Measurements from ENCODE around the gene ALAS1.
"Not testable (repeated sequence)": the region's sequence is repeated elsewhere in the genome, so short reads cannot be mapped to it uniquely, and the experiment has no call there.

The ALAS1 gene

GRCh38 chr3:52150860-52151259 is 47.1 kb upstream of the ALAS1 start:
- Histone ChIP-seq H3K14ac (ENCODE audit: low read length) (no peak overlapping the region), H2AFZ (ENCODE audit: low read length) (no peak overlapping the region), H3K79me1 (ENCODE audit: low read depth, low read length) (peaks cover 7% of the 10 kb centered on the region), H3K9me3 (replicated peaks in 1 of 2; ENCODE audit: control insufficient read depth in 2 of 2, insufficient read depth in 1 of 2, low read depth in 1 of 2, low read length in 2 of 2) (no peaks in the 10 kb centered on the region), H3K36me3 (replicated peaks in 1 of 2; ENCODE audit: control insufficient read depth in 2 of 2, insufficient read depth in 2 of 2, low read length in 2 of 2) (peaks cover 39 to 50% of the 10 kb centered on the region in 2 donors), H3K18ac (ENCODE audit: low read length) (no peak overlapping the region), H3K4me2 (ENCODE audit: insufficient read depth, low read length, poor library complexity, severe bottlenecking) (no peak overlapping the region), H2BK120ac (ENCODE audit: low read depth, low read length) (no peak overlapping the region), H2BK15ac (ENCODE audit: low read length) (no peak overlapping the region), H2BK5ac (ENCODE audit: low read length) (no peak overlapping the region), H4K91ac (ENCODE audit: low read depth, low read length, poor library complexity) (no peak overlapping the region), H3K23ac (ENCODE audit: low read depth, low read length, poor library complexity) (no peak overlapping the region), H2BK12ac (ENCODE audit: low read length) (no peak overlapping the region), H3K27ac (replicated peaks; ENCODE audit: low read length) (no peak overlapping the region), H2AK5ac (ENCODE audit: low read depth, low read length) (no peak overlapping the region), H3K4me1 (ENCODE audit: control insufficient read depth in 2 of 2, insufficient read depth in 1 of 2, low read depth in 1 of 2, low read length in 2 of 2) (peaks cover 7 to 10% of the 10 kb centered on the region in 2 donors), H3K4me3 (ENCODE audit: low read length in 2 of 2) (no peak overlapping the region), H3K9ac (ENCODE audit: low read depth, low read length, poor library complexity) (no peak overlapping the region), H3K27me3 (ENCODE audit: control insufficient read depth in 3 of 3, insufficient read depth in 3 of 3, low read depth in 1 of 3, low read length in 3 of 3) (no peaks in the 10 kb centered on the region), H4K8ac (ENCODE audit: low read depth, low read length) (no peak overlapping the region), H3K4ac (ENCODE audit: low read length) (no peak overlapping the region)
- WGBS, 2 donors (ENCODE audit: extremely low coverage in 2 of 2, insufficient read length in 2 of 2, insufficient replicate concordance in 1 of 2): no CpG with 5 or more reads among the region's 4 CpGs
- no peak for DNase-seq (ENCODE audit: low spot score)

GRCh38 chr3:52151991-52152390 is 46.0 kb upstream of the ALAS1 start:
- no CpG with 5 or more reads among the region's 4 CpGs for WGBS, 2 donors (ENCODE audit: extremely low coverage in 2 of 2, insufficient read length in 2 of 2, insufficient replicate concordance in 1 of 2)

DNA sequence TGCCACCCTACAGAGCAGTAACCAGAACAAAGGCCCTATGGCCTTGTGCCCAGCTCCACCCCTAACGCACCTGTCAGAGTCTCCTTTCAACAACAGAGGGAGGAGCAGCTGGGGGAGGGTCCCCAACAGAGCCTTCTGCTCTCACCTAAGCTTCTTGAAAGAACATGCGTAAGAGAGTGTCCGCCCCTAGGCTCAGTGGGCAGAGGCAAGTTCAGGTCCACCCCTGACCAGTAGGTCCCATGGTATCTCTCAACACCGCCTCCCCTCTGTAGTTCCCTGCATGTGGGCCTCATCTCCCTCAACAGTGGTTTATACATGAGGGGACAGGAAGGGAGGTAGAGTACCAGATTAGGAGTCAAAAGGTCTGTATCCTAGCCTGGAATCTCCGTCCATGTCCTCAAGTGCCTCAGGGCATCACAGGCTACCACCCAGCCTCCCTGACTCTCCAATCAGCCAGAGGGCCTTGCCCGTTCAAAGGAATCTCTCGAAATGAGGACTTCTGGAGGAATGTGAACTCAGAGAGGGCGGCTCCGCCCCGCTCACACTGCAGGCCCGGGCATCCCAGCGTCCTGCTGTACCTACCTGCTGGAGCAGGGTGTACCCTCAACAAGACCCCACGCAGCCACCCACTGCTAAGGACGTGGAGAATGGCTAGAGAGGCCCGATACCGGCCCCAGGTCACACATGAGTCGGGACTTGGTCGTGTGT is 44.4 kb upstream of the ALAS1 start:
- Histone ChIP-seq H2BK12ac (ENCODE audit: low read length) (no peak overlapping the region), H3K9ac (ENCODE audit: low read depth, low read length, poor library complexity) (peak overlapping the region; percentile 96), H3K27ac (replicated peaks; ENCODE audit: low read length) (peak overlapping the region; percentile 13), H3K4me3 (ENCODE audit: low read length in 2 of 2) (peak overlapping the region; percentile 89 to 93), H3K18ac (ENCODE audit: low read length) (peak overlapping the region; percentile 92), H3K23ac (ENCODE audit: low read depth, low read length, poor library complexity) (peak overlapping the region; percentile 68), H3K36me3 (replicated peaks in 1 of 2; ENCODE audit: control insufficient read depth in 2 of 2, insufficient read depth in 2 of 2, low read length in 2 of 2) (peaks cover 20 to 25% of the 10 kb centered on the region in 2 donors), H2AFZ (ENCODE audit: low read length) (peak overlapping the region; percentile 99), H3K4me1 (ENCODE audit: control insufficient read depth in 2 of 2, insufficient read depth in 1 of 2, low read depth in 1 of 2, low read length in 2 of 2) (peaks cover 7 to 10% of the 10 kb centered on the region in 2 donors), H4K91ac (ENCODE audit: low read depth, low read length, poor library complexity) (no peak overlapping the region), H2AK5ac (ENCODE audit: low read depth, low read length) (peak overlapping the region; percentile 89), H3K14ac (ENCODE audit: low read length) (no peak overlapping the region), H3K79me1 (ENCODE audit: low read depth, low read length) (peaks cover 7% of the 10 kb centered on the region), H2BK15ac (ENCODE audit: low read length) (peak overlapping the region; percentile 71), H3K9me3 (replicated peaks in 1 of 2; ENCODE audit: control insufficient read depth in 2 of 2, insufficient read depth in 1 of 2, low read depth in 1 of 2, low read length in 2 of 2) (no peaks in the 10 kb centered on the region), H2BK5ac (ENCODE audit: low read length) (peak overlapping the region; percentile 90), H4K8ac (ENCODE audit: low read depth, low read length) (no peak overlapping the region), H3K27me3 (ENCODE audit: control insufficient read depth in 3 of 3, insufficient read depth in 3 of 3, low read depth in 1 of 3, low read length in 3 of 3) (no peaks in the 10 kb centered on the region), H2BK120ac (ENCODE audit: low read depth, low read length) (no peak overlapping the region), H3K4ac (ENCODE audit: low read length) (no peak overlapping the region), H3K4me2 (ENCODE audit: insufficient read depth, low read length, poor library complexity, severe bottlenecking) (peak overlapping the region; percentile 80)
- WGBS, 2 donors (ENCODE audit: extremely low coverage in 2 of 2, insufficient read length in 2 of 2, insufficient replicate concordance in 1 of 2): no CpG with 5 or more reads among the region's 18 CpGs
- DNase-seq (ENCODE audit: low spot score): no peak

More at GRCh38 chr3:52151991-52152390, 46.0 kb upstream of the ALAS1 start:
- H2BK5ac ChIP-seq (ENCODE audit: low read length); H4K8ac ChIP-seq (ENCODE audit: low read depth, low read length); H3K18ac ChIP-seq (ENCODE audit: low read length); H3K14ac ChIP-seq (ENCODE audit: low read length); H3K27ac ChIP-seq (replicated peaks; ENCODE audit: low read length); H2AK5ac ChIP-seq (ENCODE audit: low read depth, low read length); H3K23ac ChIP-seq (ENCODE audit: low read depth, low read length, poor library complexity); H3K4me2 ChIP-seq (ENCODE audit: insufficient read depth, low read length, poor library complexity, severe bottlenecking); H3K9me3 ChIP-seq (replicated peaks in 1 of 2; ENCODE audit: control insufficient read depth in 2 of 2, insufficient read depth in 1 of 2, low read depth in 1 of 2, low read length in 2 of 2); H2AFZ ChIP-seq (ENCODE audit: low read length); H3K79me1 ChIP-seq (ENCODE audit: low read depth, low read length); H3K9ac ChIP-seq (ENCODE audit: low read depth, low read length, poor library complexity); H3K4ac ChIP-seq (ENCODE audit: low read length); H3K4me3 ChIP-seq (ENCODE audit: low read length in 2 of 2); H2BK15ac ChIP-seq (ENCODE audit: low read length); H2BK120ac ChIP-seq (ENCODE audit: low read depth, low read length); H4K91ac ChIP-seq (ENCODE audit: low read depth, low read length, poor library complexity); H3K27me3 ChIP-seq (ENCODE audit: control insufficient read depth in 3 of 3, insufficient read depth in 3 of 3, low read depth in 1 of 3, low read length in 3 of 3); H2BK12ac ChIP-seq (ENCODE audit: low read length); DNase-seq (ENCODE audit: low spot score): not testable (repeated sequence)
- Histone ChIP-seq H3K4me1 (ENCODE audit: control insufficient read depth in 2 of 2, insufficient read depth in 1 of 2, low read depth in 1 of 2, low read length in 2 of 2) (peaks cover 7 to 10% of the 10 kb centered on the region in 2 donors), H3K36me3 (replicated peaks in 1 of 2; ENCODE audit: control insufficient read depth in 2 of 2, insufficient read depth in 2 of 2, low read length in 2 of 2) (peaks cover 28 to 39% of the 10 kb centered on the region in 2 donors)

- H3K4ac ChIP-seq (ENCODE audit: low read length): no peak within 1 kb of the TSS
- peak within 1 kb of the TSS; percentile 80 for H3K4me2 ChIP-seq (ENCODE audit: insufficient read depth, low read length, poor library complexity, severe bottlenecking)
- peak within 1 kb of the TSS; percentile 98 for H3K18ac ChIP-seq (ENCODE audit: low read length)
- no peak within 1 kb of the TSS for H2BK12ac ChIP-seq (ENCODE audit: low read length)
- peak within 1 kb of the TSS; percentile 96 for H3K9ac ChIP-seq (ENCODE audit: low read depth, low read length, poor library complexity)
- no peak within 1 kb of the TSS for H3K14ac ChIP-seq (ENCODE audit: low read length)
- peak within 1 kb of the TSS; percentile 71 for H3K27ac ChIP-seq (replicated peaks; ENCODE audit: low read length)
- peak; percentile 91 for DNase-seq (ENCODE audit: low spot score)
- H2BK5ac ChIP-seq (ENCODE audit: low read length): peak within 1 kb of the TSS; percentile 90
- H3K27me3 ChIP-seq (ENCODE audit: control insufficient read depth in 3 of 3, insufficient read depth in 3 of 3, low read depth in 1 of 3, low read length in 3 of 3): no peaks in the 10 kb centered on the region
- H2BK15ac ChIP-seq (ENCODE audit: low read length): peak within 1 kb of the TSS; percentile 71
- peak within 1 kb of the TSS; percentile 89 for H2AK5ac ChIP-seq (ENCODE audit: low read depth, low read length)
- H2AFZ ChIP-seq (ENCODE audit: low read length): peak within 1 kb of the TSS; percentile 99
- peak within 1 kb of the TSS; percentile 89 to 93 for H3K4me3 ChIP-seq (ENCODE audit: low read length in 2 of 2)
- no peak within 1 kb of the TSS for H4K91ac ChIP-seq (ENCODE audit: low read depth, low read length, poor library complexity)
- no peak within 1 kb of the TSS for H2BK120ac ChIP-seq (ENCODE audit: low read depth, low read length)
- H3K36me3 ChIP-seq (replicated peaks in 1 of 2; ENCODE audit: control insufficient read depth in 2 of 2, insufficient read depth in 2 of 2, low read length in 2 of 2): peaks cover 13 to 16% of the 10 kb centered on the region in 2 donors
- H3K79me1 ChIP-seq (ENCODE audit: low read depth, low read length): peaks cover 7% of the 10 kb centered on the region
- peaks cover 7 to 10% of the 10 kb centered on the region in 2 donors for H3K4me1 ChIP-seq (ENCODE audit: control insufficient read depth in 2 of 2, insufficient read depth in 1 of 2, low read depth in 1 of 2, low read length in 2 of 2)
- no CpG with 5 or more reads among the region's 83 CpGs for WGBS, 2 donors (ENCODE audit: extremely low coverage in 2 of 2, insufficient read length in 2 of 2, insufficient replicate concordance in 1 of 2)
- H3K9me3 ChIP-seq (replicated peaks in 1 of 2; ENCODE audit: control insufficient read depth in 2 of 2, insufficient read depth in 1 of 2, low read depth in 1 of 2, low read length in 2 of 2): no peaks in the 10 kb centered on the region
- H3K23ac ChIP-seq (ENCODE audit: low read depth, low read length, poor library complexity): peak within 1 kb of the TSS; percentile 68
- no peak within 1 kb of the TSS for H4K8ac ChIP-seq (ENCODE audit: low read depth, low read length)
These were observed 43.5 kb upstream of the ALAS1 start, which contains the start of gene POC1A for GRCh38 chr3:52154135-52155094. Gene POC1A (minus strand): TSS chr3:52154423. CDS start chr3:52154372, 51 bp downstream.
